ENCODE results near the gene HEY2.
A peak's percentile ranks its signal among the peaks of the same experiment; 100 is the strongest.
"Not testable (repeated sequence)": the region's sequence is repeated elsewhere in the genome, so short reads cannot be mapped to it uniquely, and the experiment has no call there.

Gene HEY2

DNA sequence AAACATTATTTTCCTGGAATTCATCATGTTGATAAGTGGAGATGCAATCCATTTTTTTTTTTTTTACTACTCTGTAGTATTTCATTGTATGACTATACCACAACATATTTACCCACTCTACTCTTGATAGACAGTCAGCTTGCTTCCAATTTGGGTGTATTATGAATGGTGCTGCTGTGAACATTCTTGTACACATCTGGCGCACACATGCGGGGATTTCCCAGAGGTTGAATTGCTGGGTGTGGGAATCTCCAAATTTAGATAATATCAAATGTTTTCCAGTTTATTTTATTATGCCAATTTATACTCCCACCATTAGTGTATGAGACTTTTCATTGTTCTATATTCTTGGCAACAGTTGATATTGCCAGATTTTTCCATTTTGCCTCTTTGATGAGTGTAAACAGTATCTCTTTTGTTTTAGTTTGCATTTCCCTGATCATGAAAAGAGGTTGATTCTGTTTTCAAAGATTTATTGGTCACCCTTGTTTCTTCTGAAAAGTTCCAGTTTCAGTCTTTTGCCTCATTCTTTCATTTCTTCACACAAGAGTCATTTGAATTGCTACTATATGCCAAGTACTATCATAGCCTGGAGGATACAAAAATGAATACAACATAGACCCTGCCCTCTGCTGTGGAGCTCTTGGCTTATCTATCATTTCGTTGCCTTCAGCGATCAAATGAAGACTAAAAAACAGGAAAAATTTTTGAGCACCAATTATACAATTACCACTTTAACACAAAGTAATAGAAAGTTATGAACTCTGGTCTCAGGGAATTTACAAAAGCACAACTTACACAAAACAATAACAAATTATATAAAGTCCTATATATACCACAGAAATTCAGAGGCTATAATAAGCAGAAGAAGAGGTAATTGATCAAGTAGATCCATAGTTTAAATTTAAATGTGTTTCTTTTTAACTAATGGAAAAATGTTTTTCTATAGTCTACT is 24.2 kb downstream of the HEY2 start:
- no peak for DNase-seq

DNA sequence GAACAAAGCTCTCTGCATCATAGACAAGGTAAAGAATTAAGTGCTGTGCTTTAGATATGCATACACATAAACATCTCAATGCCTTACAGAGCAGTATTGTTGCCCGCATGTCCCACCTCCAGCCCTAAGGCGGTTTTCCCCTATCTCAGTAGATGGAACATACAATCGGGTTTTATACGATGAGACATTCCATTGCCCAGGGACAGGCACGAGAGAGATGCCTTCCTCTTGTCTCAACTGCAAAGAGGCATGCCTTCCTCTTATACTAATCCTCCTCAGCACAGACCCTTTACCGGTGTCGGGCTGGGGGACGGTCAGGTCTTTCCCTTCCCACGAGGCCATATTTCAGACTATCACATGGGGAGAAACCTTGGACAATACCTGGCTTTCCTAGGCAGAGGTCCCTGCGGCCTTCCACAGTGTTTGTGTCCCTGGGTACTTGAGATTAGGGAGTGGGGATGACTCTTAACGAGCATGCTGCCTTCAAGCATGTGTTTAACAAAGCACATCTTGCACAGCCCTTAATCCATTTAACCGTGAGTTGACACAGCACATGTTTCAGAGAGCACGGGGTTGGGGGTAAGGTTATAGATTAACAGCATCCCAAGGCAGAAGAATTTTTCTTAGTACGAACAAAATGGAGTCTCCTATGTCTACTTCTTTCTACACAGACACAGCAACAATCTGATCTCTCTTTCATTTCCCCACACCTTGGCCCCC is 26.8 kb downstream of the HEY2 start:
- not testable (repeated sequence) for DNase-seq

DNA sequence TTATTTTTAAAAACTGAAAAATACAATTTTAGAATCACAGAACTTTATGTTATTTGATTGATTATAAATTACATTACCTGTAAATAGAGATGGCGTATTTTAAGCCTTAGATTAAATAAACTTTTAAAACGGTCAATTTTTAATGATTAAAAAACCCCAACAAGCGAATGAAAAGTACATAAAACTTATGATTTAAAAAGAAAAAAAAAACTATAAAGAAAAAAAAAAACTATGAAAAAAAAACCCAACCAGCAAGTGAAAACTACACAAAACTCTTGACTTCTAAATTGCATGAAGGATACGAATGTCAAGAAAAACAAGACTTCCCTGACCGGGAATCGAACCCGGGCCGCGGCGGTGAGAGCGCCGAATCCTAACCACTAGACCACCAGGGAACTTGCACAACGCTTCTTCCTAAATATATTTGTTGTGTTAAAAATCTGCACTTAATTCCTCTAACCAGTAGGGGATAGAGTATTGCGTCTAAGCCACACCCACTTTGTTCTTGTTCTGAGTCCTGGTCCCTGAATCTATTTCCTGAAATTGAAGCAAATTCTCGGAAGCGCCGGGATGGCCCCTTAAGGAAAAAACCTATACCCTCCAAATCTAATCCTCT is 30.6 kb downstream of the HEY2 start:
- peak; percentile 98 for DNase-seq

DNA sequence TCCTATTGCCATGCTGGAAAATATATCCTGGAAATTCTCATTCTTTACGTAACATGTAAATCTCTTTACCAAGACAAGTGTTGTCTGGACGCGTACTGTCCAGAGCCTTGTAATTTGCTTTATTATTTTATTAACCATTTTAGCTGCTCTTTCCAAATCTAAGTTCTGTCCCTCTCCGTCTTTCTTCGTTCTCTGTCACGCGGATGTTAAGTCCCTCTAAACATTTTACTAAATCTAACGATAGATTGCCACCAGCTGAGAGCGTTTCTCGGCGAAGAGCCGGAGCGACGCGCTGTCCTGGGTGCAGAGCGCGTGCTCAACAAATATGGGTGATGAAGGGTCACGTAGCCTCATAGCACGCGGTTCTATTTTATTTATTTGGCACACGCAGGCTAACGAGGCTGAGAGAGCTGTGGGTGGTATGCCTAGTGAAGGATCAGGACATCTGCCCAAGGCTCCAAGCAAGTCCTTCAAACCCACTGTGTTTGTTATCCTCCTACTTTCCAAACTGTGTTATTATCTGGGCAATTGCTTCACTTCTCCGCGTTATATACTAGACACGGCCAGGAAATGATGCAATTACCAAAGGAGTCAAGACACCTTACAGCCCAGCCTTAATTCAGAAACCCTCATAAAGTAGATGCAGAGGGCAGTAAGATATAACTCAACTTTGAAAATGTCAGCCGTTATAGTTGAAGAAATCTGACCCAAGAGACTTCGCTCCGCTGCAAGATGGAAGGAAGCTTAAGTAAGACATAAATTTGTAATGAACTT is 31.3 kb downstream of the HEY2 start:
- DNase-seq: peak; percentile 90

DNA sequence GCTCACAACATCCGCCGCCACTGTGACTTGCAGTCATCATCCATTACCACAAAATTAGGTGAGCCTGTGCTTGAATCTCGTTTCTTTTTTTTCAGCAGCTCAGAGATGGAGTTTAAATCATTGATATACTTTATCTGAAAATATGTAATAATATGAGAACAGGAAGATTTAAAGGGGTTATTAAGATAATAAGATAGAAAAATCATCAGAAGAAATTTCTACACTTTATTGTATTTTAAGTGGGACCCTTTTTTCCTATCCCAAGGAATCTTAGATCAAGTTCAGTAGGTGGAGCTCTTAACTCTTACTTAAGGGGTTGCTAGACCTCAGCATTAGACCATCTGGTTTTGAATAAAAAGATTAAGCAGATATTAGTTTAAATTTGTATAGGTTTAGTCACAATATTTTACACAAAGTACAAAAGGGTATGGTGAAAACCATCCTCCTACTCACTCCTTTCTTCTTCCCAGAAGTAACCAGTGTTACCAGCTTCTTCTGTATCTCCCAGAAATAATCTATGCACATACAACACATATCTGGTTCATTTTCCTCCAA is 32.0 kb downstream of the HEY2 start:
- DNase-seq: peak; percentile 5

DNA sequence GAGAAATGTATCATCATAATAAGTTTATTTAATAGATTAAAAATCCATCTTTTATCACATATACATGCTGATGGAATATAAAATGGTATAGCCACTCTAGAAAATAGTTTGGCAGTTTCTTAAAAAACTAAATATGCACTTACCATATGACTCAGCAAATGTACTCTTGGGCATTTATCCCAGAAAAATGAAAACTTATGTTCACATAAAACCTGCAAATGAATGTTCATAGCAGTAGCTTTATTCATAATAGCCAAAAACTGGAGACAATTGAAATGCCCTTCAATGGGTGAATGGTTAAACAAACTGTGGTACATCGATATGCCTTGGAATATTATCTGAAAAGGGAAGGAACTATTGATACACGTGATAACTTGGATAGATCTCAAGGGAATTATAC is 34.9 kb downstream of the HEY2 start:
- no peak for DNase-seq

DNA sequence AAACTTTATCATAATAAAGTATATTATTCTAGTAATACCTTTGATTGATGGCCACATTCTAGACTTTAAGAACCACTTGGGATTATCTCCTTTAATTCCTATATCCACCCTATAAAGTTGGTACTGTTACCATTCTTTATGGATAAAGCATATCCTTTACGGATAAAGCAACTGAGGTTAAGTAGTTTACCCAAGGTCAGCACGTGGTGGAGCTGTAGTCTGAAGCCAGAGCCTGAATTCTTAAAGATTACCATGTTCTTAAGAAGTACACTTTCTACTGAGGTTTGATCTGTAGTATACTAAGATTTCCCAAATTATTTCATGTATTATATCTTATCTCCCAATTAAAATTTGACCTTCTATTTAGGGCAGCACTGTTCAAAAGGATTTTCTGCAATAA is 38.4 kb downstream of the HEY2 start:
- no peak for DNase-seq

DNA sequence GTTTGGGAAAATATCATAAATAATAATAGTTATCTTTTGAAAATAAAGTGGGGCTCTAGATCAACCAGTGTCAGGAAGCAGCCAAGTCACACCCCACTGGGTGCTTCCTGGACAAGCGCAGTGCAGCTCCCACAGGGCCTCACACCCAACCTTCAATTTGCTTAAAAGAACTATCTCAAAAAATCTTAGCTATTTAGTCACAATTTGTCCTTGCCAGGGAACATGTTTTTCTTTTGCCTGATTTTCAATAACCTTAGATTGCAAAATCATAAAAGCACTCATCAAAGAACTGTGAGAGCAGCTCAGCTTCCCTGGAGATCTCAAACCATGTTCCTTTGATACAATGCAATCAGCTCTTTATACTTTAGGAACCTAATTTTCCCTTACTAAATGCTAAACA is 39.7 kb downstream of the HEY2 start:
- DNase-seq: no peak

DNA sequence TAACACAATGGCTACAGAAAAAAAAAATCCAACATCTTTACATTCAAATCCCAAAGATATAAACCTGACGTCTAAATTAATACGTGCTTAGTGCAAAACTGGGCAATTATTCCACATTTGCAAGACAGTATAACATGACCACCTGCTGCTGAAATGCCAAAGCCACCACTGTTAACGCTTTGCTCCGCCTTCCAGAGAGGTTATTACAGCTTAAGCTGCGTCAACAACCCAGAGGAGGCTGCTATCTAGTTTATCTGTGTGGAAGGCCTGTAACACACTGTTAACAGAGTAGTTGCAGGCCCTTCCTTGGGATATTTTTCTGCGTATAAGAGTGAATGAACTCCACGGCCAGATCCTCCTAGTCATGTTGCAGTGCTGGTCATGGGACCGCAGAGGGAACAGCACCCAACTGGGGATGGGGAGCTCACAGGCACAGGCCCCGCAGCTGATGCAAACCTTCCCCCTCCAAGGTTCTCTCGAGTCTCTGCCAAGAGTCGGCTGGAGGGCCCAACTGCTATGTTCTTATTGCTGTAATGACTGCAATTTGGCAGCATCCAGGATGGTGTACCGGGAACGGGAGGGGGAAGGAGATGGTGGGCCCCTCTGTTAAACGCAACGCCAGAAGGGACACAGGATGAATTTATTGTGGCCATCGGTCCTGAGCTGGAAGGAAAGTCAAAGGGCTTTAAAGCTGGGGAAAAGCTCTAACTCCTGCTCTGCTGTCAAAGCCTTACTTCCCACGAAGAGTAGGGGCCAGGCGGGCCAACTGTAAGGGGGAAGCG is 40.3 kb downstream of the HEY2 start:
- peak; percentile 86 for DNase-seq

DNA sequence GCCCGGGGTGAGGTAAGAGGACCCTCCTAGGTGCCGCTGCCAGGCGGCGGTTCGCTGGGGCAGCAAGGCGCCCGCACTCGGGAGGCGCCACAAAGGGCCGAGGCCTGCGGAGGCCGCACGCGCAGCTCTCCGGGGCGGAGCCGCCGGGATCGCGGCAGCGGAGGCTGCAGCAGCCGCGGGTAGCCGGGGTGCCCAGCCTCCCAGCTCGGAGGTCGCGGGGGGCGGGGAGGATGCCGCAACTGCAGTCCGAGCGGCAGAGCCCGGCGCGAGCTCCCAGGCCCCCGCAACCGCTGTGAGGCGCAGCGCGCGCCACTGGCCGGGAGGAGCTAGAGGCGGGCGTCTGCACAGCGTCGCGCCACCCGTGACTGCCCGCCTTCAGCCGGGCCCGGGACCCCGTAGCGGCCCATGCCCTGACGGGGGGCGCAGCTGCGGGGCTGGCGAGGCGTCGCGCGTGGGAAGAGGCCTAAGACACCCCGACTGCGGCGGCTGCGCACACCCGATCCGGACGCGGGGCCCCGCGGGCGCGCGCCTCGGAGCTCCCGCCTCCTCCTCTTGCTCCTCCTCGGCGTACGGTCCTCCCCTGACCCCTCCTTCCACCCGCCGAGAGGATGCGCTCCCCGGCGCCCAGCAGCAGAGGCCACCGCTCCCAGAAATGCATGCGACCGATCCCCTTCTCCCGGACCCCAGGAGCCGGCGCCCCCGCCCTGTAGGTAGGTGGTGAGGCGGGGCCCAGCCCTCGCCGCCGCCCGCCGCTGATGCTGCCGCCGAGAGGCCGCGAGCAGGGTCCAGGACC is 41.1 kb downstream of the HEY2 start, which contains the start of gene NCOA7:
NCOA7 (plus strand) TSS at position 603 of the 793 bp plus-strand sequence. CDS start 24,395 bp downstream, outside the sequence.
- DNase-seq: peak; percentile 94

DNA sequence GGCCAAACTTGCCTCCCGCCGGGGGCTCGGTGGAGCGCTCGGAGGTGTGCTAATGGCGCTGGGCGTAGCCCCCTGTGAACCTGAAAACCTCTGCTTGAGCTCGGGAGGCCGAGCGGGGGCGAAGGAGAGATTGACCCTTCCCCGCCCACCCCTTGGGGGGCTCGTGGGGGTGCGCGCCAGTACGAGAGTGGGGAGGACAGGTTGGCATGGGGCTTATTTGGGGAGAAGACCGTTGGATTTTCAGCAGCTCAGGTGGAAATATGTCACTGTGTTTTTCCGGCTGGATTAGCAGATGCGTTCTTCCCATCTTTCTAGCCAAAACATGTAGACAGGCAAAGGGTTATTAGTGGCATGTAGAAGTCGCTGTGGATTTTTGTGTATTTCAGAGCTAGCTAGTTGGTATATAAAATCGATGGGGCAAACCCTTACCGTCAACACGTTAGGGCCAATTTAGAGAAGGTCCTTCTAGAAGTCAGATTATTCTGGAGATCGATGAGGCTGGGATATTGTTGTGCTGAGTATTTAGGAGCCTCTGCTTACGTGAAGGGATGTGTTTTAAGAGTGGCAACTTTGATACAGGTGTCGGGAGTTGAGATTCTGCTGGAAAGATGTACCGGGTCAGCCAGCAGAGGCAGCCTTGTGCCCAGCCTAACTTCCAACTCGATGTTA is 41.9 kb downstream of the HEY2 start:
- DNase-seq: peak; percentile 71

DNA sequence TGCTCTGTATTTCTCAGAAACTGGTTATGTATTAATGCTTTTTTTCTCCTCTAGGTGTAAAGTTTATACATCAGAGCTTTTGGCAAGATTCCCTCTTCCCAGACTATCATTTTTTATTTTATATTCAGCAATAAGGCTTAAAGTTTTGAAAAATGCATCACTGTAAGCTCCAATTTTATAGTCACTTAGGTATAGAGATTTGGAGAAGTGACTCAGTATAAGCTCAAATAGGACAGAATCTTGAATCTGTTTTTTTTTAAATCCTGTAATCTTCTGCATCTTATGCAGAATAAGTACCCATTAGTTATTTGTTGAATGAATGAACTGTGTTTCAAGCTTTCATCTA is 42.4 kb downstream of the HEY2 start:
- DNase-seq: no peak

DNA sequence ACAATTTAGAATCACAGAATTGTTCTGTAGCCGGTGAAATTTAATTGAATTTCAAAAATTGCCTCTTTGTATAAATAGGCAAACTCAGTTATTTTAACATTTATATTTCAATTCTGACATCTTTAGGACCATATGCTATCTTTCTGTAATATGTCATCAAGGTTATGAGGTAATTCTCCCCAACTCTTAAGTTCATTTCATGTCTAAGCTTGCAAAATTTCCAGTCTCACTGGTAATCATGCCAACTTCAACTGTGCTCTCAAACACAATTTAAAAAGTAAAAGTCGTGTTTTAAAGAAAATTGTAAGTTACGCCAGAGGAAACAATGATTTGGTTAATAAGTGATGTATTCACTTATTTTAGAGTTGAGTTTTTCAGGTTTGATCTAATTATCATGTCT is 42.7 kb downstream of the HEY2 start:
- DNase-seq: no peak

DNA sequence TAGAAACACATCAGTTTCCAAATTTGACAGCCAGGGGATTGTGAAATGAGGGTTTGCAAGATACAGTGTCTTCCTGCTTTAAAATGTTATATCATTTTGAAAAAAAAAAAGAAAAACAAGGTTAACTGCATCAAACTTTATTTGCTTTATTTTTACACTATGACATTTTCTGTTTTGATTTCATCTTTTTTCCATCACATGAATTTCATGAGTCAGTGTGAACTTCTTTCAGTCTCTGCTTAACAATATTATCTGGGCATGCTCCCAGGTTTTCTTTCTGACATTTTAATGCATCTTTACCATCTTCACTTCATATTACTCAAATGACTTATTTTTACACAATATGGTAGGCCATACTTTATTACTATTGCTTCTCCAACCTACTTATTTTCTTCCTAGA is 43.2 kb downstream of the HEY2 start:
- no peak for DNase-seq

DNA sequence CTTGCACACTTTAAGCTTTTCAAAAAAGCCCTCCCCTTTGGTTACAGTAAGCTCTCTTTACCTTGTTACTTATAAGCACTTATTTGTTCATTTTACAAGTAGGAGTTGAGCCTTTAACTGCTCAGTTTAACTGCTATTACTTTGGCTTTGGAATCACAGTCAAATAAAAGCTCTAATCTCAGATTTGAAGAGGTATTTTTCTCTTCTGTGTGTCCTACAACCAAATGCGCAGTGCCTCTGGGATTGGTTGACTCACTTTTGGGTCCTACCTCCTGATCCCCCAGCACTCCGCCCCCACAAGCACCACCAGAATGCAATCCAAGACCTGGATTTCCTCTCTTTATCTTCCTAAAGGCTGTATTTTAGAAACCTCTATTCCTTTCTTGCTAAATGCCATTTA is 43.8 kb downstream of the HEY2 start:
- DNase-seq: no peak

DNA sequence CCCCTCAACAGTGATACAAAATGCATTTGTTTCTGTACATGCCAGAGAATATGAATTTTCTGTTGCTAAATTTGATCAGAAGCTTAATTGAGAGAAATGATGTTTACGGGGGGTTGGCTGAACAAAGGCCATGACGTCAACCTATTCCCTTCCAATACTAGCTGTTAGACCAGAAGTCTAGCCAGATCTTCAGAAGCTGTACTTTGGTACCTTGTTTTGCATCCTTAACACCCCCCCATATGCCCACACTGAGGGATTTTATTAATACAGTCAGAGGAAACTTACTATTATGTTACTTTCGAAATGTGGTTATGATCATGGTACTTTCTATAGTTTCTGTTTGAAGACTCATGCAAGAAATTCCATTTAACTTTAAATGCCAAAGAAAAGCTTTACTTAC is 44.4 kb downstream of the HEY2 start:
- DNase-seq: no peak

DNA sequence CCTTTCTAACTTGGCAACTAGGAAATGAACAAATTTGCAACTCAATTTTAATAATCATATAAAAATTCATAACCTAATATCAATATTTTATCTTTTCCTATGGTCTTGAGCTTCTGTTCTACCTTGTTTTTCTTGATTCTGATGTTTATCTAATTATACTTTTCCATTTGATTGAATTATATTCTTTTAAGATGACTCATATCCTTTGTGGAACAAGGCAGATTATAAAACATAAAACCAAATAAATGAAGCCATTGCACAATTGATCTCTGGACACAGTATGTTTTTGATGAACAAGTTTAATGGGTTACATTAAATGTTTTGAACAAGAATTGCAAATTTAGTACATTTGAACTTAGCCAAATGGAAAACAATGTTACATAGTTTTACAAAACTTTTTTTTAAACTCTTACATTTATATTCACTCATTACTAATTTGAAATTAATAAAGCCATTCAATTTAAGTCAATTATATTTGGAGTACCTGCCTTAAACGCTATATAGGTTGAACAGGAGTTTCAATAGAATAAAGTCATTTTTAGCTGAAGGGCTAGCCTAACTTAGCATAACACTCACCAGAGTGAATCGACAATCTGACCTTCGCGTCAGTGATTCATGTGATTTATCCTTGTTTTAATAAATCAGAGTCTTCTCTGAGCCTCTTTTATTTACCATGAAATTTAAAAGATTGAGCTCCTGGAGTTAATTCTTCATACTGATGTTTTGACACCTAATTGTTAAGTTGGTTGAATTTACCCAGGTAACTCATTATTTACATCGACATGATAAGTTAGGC is 45.1 kb downstream of the HEY2 start:
- no peak for DNase-seq

DNA sequence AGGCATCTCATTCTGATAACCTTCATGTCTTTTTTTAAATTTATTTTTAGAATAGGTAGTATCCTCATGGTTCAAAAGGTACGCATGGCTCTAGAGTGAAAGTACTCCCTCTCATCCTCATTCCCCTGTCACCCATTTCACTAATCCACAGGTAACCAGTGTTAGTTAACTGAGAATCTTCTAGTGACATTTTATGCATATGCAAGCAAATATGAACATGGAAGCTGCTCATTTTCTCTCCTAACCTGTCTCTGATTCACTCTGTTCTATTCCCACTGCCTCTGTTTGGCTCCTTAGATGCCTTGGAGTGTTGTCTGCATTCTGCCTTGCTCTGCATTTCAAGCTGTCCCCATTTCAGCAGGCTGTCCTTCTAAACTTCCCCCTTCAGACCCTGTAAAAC is 45.9 kb downstream of the HEY2 start:
- no peak for DNase-seq

DNA sequence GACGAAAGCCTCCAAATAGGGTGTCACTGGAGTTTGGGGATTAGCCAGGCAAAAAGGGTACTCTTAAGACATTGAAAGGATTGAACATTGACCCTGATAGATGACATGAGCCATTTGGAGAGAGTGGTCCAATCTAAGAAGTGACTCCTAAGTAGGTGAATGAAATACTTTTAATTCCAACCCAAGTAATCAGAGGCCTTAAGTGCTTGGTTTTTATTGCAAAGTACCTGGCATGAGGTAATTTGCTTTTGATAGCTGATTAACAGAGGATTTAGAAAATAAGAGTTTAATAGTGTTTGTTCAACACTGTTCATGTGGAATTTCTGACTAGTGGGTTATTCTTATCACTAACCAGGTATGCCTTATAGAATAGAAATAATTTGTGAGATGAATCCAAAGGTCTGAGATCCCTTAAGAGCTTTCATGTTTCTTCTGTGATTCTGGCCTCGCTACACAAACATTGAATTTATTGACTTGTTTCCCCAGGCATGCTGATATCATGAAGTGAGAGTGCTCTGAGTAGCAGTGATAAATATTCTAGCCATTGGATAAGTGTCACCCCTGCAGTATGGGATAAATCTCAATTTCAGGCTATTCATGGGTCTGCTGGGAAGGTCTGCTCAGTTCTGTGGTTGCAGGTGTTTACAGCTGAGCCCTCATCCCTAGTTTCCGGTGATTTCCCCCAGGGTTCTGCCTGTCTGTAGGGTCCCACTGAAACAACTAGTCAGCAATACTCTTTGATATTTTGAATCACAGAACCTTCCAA is 47.9 kb downstream of the HEY2 start:
- no peak for DNase-seq
